Activated B cell treated with CpG ODN at 0.5 μM for 24 hours (primary cell): ENCODE data around the gene DYNLT4. TPM values are rescaled to one million over a fixed set of nuclear protein-coding genes. Genes with fewer than 3 reads are reported as not detected.
A peak's percentile ranks its signal among the peaks of the same experiment; 100 is the strongest.

Experiments used
- ATAC-seq: fragments of 200-7000 bp; cut with Tn5 transposase; one replicate; pipeline ENCODE4 v1.10.0; 2021; ENCODE audit warnings: low read depth, mild to moderate bottlenecking, moderate library complexity
- CTCF ChIA-PET: fragments of 350-600 bp; sonication (Branson Sonifier 250); formaldehyde crosslinking; loops from one replicate; lab custom pipeline; 2021; ENCODE audit warnings: antibody characterized with exemption; lab: Charles Lee
- POLR2A ChIA-PET: fragments of 350-600 bp; sonication (Branson Sonifier 250); formaldehyde crosslinking; loops from one replicate; lab custom pipeline; 2021; ENCODE audit warnings: antibody characterized with exemption; lab: Charles Lee
- DNase-seq: peaks from one replicate; pipeline ENCODE4 v3.0.0; 2022
- H3K27ac Mint-ChIP-seq: one replicate; pipeline ENCODE4 v1.8.0; 2020; ENCODE audit warnings: mixed read lengths
- H3K27me3 Mint-ChIP-seq: one replicate; pipeline ENCODE4 v1.8.0; 2021; ENCODE audit warnings: mixed read lengths
- H3K36me3 Mint-ChIP-seq: one replicate; pipeline ENCODE4 v1.8.0; 2021; ENCODE audit warnings: low read depth, mixed read lengths
- H3K4me1 Mint-ChIP-seq: one replicate; pipeline ENCODE4 v1.8.0; 2021; ENCODE audit warnings: mixed read lengths
- H3K4me3 Mint-ChIP-seq: one replicate; pipeline ENCODE4 v1.8.0; 2020; ENCODE audit warnings: mild to moderate bottlenecking, mixed read lengths
- H3K9me3 Mint-ChIP-seq: one replicate; pipeline ENCODE4 v1.8.0; 2020; ENCODE audit warnings: mixed read lengths
- CTCF ChIP-seq: fragments of 200-600 bp; IDR thresholded peaks from one replicate; pipeline ENCODE4 v1.8.0; 2022; ENCODE audit warnings: antibody characterized with exemption, mild to moderate bottlenecking
- intact Hi-C: fragments of 100-400 bp; cut with micrococcal nuclease; formaldehyde crosslinking; loops from one replicate; pipeline ENCODE4 v1.15.1; 2024
- total RNA-seq: library from RNA; stranded (reverse); gene quantifications from 2 replicates; pipeline ENCODE4 v1.2.3, GENCODE V29; 2022

Gene DYNLT4
- total RNA-seq, 1 donor from 2014 or later: not detected

- TF ChIP-seq CTCF: no peak
- Mint-ChIP-seq H3K4me1 (peaks cover 44% of the 10 kb centered on the region), H3K9me3 (no peaks in the 10 kb centered on the region), H3K27ac (peak overlapping the region; percentile 99), H3K4me3 (peak overlapping the region; percentile 98), H3K27me3 (no peaks in the 10 kb centered on the region), H3K36me3 (peaks cover 70% of the 10 kb centered on the region)
- POLR2A ChIA-PET: interaction anchor here (0.6 to 6.3 kb wide), 9 partner anchors 22 to 562 kb away, joined by 3 to 149 read pairs (median 26); partner anchors contain the start of genes MUTYH, PLK3, RNU5D-1 and TOE1
- CTCF ChIA-PET: interaction anchor here (1.0 kb wide), 1 partner anchor 47 kb away, joined by 3 read pairs; no protein-coding TSS in a partner anchor
- DNase-seq (no peak), ATAC-seq (no peak)
- intact Hi-C loops: no loop called here
Measured at GRCh38 chr1:44777969-44778635, 29.0 kb downstream of the DYNLT4 start.

GRCh38 chr1:44777547-44777946, 29.6 kb downstream of the DYNLT4 start:
- Mint-ChIP-seq H3K27me3 (no peaks in the 10 kb centered on the region), H3K9me3 (no peaks in the 10 kb centered on the region), H3K4me1 (peaks cover 43% of the 10 kb centered on the region), H3K36me3 (peaks cover 68% of the 10 kb centered on the region), H3K4me3 (peak overlapping the region; percentile 98), H3K27ac (peak overlapping the region; percentile 99)
- CTCF ChIA-PET: interaction anchor here (1.0 kb wide), 1 partner anchor 46 kb away, joined by 3 read pairs; no protein-coding TSS in a partner anchor
- intact Hi-C loops: no loop called here
- TF ChIP-seq CTCF: no peak
- no peak for DNase-seq
- no peak for ATAC-seq
- POLR2A ChIA-PET: interaction anchor here (0.6 to 6.3 kb wide), 8 partner anchors 23 to 562 kb away, joined by 3 to 149 read pairs (median 32); partner anchors contain the start of genes MUTYH, PLK3, RNU5D-1 and TOE1

- Mint-ChIP-seq H3K36me3 (peaks cover 64% of the 10 kb centered on the region), H3K27me3 (no peaks in the 10 kb centered on the region), H3K4me3 (peak overlapping the region; percentile 98), H3K4me1 (peaks cover 43% of the 10 kb centered on the region), H3K27ac (peak overlapping the region; percentile 99), H3K9me3 (no peaks in the 10 kb centered on the region)
- CTCF ChIA-PET: interaction anchor here (1.0 to 2.1 kb wide), 3 partner anchors 45 to 55 kb away, joined by 3 to 10 read pairs (median 5); partner anchors contain the start of gene RNU5D-1
- DNase-seq: no peak
- intact Hi-C loops: no loop called here
- TF ChIP-seq CTCF: no peak
- no peak for ATAC-seq
- POLR2A ChIA-PET: interaction anchor here (1.1 to 6.3 kb wide), 17 partner anchors 9 to 563 kb away, joined by 3 to 149 read pairs (median 21); partner anchors contain the start of genes BEST4, BTBD19, DYNLT4 and HECTD3
Measured at GRCh38 chr1:44776730-44777068, 30.5 kb downstream of the DYNLT4 start.

GRCh38 chr1:44775930-44776729, 31.0 kb downstream of the DYNLT4 start:
- POLR2A ChIA-PET: interaction anchor here (0.6 to 6.3 kb wide), 40 partner anchors 10 to 808 kb away, joined by 3 to 149 read pairs (median 7); partner anchors contain the start of genes AKR1A1, ARMH1, BEST4 and BTBD19
- ATAC-seq: peak; percentile 29
- no peak for TF ChIP-seq CTCF
- Mint-ChIP-seq H3K36me3 (peaks cover 58% of the 10 kb centered on the region), H3K27me3 (no peaks in the 10 kb centered on the region), H3K9me3 (no peaks in the 10 kb centered on the region), H3K4me3 (peak overlapping the region; percentile 98), H3K27ac (peak overlapping the region; percentile 99), H3K4me1 (peaks cover 43% of the 10 kb centered on the region)
- no peak for DNase-seq
- intact Hi-C loops: loop anchor here (1.0 to 2.0 kb wide), 5 partner anchors 10 to 53 kb away; partner anchors contain the start of genes KIF2C and RNU5D-1
- CTCF ChIA-PET: interaction anchor here (0.7 to 2.1 kb wide), 5 partner anchors 8 to 54 kb away, joined by 3 to 10 read pairs (median 3); partner anchors contain the start of genes PLK3 and RNU5D-1
